GM19351 (cell line): Measurements from ENCODE around the gene MAPK8.
"Not testable (repeated sequence)": the region's sequence is repeated elsewhere in the genome, so short reads cannot be mapped to it uniquely, and the experiment has no call there.

Experiments
- ATAC-seq: cut with Tn5 transposase; IDR thresholded peaks from one replicate; pipeline ENCODE4 v1.9.1; 2021; ENCODE audit warnings: mild to moderate bottlenecking, moderate library complexity; ENCODE audit not compliant: unreplicated experiment

Gene MAPK8

DNA sequence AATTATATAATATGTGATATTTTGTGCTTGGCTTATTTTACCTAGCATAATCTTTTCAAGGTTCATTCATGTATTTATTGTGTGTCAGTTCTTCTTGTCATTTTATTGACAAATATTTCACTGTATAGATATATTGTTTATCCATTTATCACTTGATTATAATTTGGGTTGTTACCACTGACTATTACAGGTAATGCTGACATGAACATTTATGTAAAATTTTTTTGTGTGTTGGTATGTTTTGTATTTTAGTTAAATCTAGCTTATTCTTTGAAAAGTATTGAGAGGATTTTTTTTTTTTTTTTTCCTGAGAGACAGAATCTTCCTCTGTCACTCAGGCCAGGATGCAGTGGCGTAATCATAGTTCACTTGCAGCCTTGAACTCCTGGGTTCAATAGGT lies 107.7 kb downstream of the MAPK8 start:
- ATAC-seq, result no peak

DNA sequence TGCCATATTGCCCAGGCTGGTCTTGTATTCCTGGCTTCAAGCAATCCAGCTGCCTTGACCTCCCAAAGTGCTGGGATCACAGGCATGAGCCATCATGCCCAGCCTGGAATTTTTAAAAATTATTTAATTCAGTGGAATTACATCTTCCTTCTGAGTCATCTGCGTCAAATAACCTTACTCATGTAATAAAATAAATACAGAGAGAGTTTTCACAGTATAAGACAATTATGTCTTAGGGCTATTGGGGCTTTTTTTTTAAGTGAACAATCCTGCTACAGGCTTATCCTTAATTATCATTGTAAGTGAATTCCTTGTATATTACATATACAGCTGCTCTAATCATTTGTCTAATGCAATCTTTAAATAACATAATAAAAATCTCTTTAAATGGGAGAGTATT lies 108.3 kb downstream of the MAPK8 start:
- ATAC-seq, result no peak

DNA sequence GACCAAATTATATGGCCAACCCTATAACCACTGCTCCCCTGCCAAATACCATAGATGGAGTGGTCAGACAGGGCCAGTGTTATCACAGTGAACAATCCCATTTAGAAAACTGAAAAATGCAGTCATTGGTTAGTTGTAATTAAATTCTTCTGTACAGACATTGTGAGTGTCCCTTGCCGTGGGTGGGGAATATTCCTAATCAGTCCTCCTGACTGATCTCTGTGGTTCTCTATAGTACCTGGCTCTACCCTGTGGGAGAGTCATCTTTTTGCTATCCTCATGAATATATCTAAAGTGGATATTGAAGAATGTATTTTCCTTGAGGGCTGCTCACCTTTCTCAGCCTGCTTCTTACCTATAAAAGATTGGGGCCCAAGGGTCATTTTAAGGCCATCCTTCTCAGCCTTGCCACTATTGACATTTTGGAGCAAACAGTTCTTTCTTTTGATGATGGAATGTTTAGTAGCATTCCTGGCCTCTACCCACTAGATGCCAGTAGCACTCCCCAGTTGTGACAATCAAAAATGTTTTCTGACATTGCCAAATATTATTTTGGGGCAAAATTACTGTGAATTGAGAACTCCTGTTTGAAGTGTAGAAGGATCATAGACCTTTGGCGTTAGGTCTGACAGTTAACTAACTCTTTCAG lies 110.2 kb downstream of the MAPK8 start:
- no peak for ATAC-seq

DNA sequence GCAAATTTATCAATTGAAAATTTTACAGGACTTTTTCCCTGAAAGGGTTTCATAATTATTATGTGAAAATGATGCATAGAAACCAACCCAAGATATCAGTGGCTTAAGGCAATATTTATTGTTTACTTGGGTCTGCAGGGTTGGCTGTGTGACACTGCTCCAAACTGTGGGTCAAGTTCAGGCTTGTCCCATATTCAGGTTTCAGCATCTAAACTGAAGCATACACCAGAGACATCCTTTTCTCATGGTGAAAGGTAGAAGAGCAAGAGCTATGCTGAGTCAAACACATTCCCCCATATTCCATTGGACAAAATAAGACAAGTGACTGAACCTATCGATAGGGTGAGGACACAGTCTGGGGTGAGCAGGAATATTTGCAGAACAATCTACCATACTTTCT lies 110.9 kb downstream of the MAPK8 start:
- no peak for ATAC-seq

DNA sequence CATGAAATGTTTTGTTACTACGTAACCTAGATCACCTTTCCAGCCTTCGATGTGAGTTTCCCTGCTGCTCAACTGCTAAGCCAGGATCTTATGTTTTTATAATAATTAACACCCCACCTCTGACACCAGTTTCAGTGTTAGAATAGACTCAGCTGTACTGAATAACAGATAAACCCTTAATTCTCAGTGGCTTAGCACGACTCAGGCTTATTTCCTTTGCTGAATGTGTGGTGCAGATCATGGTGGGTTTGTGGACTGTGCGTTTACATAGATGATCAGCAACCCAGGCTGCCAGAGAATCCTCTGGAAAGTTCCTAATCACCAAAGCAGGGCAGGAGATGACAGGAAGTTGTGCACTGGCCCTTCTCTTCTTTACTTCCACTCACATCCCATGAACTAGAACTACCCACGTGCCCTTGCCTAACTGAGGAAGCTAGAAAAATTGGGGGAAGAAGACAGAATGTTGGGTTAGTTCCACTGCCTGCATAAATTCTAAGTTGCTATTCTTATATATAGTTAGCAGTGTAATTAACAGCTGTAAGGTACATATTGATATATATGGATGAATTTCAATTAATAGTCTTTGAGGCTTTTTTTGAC lies 111.8 kb downstream of the MAPK8 start:
- ATAC-seq, result no peak

DNA sequence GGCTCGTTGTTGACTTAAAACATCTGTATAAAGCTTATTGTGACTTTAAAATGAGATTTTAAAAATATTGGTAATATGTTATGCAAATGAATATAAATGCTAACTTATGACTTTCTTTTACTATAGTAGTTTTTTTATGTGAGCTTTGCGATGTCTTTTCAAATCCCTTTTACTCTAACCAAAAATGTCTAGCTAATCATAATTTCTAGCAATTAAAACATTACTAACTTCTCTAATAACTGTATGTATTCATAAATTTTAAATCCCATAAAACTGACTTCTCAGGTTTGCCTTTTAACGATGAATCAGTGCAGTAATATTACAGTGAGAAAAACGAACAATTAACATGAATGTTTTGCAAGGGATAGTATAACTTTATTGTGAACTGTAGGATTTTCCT lies 113.2 kb downstream of the MAPK8 start:
- ATAC-seq, result no peak

DNA sequence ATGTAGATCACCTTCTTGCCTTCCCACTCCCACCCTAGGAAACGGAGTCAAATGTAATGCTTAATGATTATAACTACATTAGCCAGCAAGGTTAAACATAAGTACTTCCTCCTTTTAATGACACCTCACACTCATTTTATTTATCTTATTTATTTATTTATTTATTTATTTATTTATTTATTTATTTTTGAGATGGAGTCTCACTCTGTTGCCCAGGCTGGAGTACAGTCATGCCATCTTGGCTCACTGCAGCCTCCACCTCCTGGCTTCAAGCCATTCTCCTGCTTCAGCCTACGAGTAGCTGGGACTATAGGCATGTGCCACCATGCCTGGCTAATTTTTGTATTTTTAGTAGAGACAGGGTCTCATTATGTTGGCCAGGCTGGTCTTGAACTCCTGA lies 115.4 kb downstream of the MAPK8 start:
- ATAC-seq, result not testable (repeated sequence)

DNA sequence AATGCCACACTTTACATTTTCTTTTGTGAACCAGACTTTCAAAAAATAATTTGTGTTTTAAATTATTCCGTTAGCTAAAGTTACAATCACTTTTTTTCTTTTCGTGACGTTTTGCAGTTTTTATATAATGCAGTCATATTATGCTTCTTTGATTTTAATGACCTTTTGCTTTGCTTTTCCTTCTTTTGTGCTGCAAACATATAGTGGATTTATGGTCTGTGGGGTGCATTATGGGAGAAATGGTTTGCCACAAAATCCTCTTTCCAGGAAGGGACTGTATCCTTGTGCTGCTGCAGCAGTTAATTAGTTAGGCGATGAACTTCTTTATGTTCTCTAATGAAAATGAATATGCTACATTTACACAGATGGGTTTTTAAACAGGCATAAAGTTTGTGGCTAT lies 117.4 kb downstream of the MAPK8 start:
- no peak for ATAC-seq

DNA sequence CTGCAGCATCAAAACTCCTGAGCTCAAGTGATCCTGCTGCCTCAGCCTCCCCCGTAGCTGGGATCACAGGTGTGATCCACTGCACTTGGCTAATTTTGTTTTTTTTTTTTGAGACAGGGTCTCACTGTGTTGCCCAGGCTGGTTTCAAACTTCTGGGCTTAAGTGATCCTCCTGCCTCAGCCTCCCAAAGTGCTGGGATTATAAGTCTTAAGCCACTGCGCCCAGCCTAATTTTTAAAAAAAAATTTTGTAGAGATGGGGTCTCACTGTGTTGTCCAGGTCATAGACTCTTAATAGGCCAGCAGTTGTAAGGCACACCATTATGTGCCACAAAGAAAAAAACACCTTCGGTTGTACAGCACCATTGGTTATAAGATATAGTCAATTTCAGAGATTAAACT lies 122.4 kb downstream of the MAPK8 start:
- ATAC-seq, result no peak

DNA sequence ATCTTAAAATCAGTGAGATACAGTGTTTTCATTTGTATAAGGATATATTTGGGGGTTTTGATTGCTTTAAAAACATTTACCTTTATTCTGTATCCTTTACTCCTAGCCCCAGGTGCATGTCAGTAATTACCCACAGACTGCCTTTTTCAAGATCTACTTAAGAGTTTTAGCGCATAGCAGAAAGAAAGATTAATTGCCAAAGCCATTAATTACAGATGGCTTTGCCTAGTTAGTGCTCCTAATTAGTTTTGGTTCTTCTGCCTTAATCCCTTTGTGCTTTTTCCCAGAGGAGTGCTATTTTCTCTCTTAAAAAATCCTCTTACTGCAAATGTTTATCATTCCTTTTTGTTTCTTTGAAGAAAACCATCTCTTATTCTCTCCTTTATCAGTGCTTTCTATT lies 122.8 kb downstream of the MAPK8 start:
- ATAC-seq, result no peak

DNA sequence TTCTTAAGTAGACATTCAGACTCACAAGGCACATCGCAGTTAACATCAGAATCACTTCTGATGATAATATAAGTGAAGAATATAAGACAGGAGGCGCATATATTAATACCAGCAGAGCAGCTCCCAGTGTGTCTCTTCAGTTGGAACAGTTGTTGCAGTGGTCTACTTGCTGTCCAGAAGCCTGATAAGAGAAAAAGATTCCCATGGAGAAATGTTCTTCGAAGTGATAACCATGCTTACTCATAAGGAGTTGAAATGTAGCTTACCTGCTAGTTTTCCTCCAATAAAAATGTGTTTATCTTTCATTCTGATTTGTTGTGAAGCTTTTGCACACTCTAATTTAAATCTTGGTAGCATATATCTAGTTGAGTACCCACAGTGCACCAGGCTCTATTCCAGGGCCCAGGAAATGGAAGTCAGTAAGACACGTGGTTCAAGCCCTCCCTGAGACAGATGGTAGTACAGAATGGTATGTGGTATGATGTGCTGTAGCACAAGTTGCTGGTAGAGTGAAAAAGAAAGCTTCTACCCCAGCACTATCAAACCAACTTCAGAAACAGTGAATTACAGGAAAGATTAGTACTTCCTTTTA lies 124.0 kb downstream of the MAPK8 start:
- no peak for ATAC-seq

DNA sequence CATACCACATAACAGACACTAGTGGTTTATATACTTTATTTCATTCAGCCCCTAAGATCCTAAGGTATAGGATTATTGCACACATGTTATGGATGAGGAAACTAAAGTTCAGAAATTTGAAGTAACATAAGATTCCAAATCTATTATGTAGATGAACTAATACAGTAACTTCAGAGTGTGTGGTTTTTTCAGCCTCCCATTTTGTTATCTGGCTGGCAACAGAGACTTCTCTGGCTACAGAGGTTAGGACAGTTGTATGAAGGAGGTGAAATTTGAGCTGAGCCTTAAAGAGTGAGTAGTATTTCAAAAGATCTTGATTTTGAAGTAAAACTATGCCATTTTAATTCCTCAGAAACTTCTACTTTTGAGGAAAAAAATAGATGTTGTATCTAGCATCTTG lies 125.4 kb downstream of the MAPK8 start:
- no peak for ATAC-seq

DNA sequence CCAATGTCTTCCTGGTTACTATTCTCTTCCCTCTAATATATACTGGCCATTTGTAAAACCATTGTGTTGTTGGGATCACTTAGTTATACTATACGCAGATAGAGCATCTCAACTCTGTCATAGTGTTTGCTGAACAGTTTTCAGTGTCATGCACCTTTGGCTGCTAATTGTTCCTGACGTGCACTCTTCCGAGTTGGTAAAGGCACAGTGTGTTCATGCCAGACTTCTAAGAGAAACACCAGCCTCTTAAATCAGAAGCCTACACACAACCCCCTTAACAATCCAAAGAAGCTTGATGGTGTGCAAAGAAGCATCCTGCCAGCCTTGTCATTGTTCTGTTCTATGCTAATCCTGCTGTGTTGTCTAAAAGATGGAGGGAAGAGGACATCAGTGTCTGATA lies 131.1 kb downstream of the MAPK8 start:
- ATAC-seq, result no peak

DNA sequence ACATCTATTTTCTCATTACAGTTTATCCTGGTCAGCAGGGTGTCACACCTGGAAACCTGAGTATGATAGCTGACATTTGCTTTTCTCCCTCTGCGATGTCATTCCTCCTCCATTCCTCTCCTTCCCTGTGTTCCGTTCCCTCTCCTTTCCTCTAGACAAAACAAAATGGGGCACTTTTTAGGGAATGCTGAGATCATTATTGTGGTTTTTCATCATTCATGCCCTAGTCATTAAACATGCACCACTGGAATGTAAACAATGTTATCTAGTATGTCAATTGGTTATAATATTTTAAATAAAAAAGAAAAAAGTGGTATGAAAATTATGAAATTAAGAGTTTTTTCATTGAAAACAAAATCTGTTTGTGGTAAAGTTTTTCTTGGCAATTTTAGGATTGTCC lies 132.6 kb downstream of the MAPK8 start:
- no peak for ATAC-seq

DNA sequence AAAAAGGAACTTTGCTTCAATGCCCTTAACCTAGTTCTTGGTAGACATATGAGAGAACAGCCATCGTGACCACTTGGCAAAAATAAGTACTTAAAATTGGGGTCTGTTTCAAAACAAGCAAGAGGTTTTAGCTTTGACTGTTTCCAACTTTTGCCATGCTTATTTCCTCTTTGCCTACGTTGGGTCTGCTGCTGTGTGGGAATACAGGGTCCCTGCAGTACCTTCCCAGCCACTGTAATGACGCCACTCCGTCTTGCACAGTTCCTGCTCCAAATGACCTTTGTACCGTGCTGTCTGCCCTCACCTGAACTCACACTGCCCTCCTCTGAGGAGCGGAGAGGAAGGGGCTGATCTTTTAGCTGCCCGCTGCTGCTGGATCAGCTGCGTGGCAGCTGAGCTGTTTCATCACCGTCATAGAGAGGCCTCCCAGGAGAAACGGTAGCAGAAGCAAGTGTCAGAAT lies 133.1 kb downstream of the MAPK8 start:
- ATAC-seq, result no peak

DNA sequence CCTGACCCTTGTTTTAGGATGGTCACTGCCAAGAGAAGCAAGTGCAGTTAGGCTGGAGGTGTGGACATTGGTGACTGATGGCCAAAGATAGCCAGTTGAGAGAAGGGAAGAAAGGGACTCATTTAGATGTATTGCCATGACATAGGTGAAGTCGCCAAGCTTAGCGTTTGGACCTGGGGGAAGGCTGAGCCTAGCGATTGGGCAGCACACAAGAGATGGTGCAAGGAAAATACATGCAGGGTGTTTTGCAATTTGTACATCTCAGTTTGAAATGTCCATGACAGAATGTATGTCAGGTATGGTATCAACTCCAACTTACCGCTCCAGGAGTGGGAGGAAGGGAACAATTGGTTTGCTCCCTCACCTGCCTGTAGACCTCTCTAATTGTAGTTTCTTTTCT lies 134.3 kb downstream of the MAPK8 start:
- no peak for ATAC-seq

DNA sequence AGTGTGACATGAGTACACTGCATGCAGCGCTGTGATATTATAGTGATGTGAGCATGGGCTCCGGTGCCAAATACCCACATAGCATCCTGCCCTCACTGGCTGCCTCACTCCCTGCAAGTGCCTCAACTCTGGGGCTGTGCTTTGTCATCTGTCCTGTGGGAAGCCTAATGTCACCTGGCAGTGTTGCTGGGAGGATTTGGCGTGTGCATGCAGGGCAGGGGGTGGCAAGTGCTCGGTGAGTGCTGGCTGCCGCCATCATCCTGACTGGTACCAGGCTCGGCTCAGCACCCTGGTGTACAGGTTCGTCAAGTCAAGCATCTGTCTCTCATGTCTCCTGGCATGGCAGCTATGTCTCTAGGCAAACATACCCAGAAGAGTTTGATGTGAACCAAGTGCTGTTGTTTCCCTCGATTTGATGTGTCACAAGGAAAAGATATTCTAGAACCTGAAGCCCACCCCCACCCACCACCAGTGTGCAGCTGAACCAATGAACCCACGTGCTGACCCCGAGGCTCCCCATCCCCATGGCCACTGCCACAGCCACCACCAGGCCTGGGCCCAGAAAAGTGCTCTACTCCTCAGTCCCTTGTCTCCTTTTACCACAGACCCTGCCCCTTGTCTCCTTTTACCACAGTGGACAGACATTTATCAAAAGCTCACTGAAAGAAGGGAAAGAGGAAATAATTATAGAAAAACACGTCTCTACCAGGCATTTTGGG lies 135.8 kb downstream of the MAPK8 start:
- no peak for ATAC-seq

DNA sequence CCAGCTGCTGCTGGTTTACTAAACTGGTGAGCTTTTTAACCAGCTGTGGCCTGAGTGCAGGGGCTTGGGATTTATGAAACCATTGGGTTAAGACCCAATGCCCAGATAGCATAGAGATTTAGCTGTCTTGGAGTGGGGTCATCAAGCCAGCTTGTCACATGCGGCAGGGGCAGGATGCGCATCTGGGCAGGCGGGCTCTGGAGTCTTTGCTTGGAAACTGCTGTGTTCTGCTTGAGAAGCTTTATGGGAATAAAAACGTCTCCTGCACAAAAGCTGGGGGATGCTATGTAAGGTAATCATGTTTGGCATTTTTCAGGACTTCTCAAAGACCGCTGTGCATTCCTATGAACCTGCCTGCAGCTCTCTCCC lies 136.3 kb downstream of the MAPK8 start:
- no peak for ATAC-seq

DNA sequence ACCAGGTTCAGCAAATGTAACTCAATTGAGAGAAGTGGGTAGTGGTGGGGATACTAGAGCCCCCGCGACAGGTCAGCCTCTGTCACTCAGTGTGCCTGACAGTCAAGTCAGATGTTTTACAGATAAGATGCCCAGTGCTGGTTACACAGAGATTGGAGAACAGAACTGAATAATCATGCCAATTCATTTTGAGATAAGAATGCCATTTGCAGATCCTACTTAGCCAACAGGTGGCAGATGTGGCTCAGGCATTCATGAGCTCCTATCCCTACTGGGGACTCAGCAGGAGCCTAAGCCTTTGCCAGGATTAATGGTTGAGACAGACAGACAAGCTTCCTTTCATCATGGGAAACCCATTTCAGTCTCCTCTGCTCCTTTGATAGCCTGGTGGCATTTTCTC lies 137.8 kb downstream of the MAPK8 start:
- no peak for ATAC-seq

DNA sequence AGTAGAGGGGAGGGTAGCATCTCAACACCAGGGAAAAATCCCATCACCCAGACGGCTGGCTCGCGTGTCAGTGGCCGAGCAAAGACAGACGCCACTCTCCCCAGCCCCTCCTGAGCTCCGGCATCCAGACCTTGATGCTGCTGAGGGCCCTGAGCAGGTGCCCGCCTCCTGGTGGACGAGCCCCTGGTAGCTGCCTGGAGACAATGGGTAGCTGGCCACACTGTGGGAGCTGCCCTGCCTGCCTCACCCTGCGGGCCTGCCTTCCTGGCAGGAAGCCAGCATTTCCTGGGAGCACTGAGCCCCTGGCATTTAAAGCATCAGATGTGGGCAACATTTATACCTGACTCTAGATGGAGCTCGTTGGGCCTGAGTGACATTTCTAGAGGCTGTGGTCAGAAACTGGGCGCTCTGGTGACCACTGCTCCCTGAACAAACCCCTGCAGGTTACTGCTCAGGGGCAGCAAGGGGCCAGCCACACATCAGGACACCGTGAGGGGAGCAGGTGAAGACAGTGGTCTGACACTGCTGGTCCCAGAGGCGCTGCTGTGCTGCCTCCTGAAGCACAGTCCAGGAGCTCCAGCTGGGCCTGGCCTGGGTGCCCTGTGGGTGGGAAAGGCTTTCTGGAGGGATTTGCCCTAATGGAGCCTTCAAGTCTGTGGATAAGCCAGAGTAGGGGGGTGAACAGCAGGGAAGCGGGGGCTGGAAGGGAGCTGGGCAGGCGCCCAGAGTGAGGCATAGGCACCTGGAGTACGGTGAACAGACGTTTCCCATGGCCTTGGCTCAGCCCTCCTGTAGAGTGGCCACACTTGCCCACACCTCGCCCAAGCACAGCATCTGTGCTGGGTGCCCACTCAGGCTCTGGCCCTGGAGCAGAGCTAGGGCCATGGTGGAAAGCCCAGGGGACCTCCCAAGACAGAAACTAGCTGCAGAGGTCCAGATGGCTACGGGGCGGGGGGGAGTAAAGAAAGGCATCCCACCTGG lies 138.7 kb downstream of the MAPK8 start:
- no peak for ATAC-seq

DNA sequence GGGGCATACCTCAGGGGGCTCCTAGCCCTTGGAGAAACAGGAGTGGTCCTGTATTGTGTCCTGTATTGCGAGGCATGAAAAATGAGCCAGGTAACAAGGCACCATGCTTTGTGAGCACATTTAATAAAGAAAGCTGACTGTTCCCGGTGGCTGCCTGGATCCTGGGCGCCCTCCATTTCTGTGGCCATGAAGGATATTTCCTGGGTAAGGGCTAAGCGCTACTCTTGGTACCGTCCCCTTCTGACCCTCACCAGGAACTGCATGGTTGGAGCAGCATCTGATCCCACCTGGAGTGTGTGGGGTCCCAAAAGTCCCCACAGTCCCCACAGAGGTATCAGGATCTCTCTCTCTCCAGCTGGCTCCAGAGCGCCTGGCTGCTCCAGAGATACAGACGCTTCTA lies 139.5 kb downstream of the MAPK8 start:
- no peak for ATAC-seq
